ENCODE data around the gene MYCN.

MYCN gene

DNA sequence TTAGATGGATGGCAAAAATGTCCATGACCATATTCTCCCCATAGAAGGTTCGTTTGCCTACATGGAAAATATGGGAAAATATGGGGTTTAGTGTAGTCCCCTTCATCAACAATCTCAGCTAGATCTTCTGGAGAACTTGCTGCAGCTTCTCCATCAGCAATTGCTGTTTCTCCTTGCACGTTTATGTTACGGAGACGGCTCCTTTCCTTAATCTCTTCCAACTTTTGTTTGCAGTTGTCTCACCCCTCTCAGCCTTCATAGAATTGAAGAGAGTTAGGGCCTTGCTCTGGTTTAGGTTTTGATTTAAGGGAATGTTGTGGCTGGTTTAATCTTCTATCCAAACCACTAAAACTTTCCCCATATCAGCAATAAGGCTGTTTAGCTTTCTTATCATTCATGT is 28.9 kb downstream of the MYCN start:
- Histone ChIP-seq H3K4me3 (ENCODE audit: severe bottlenecking) (no peak overlapping the region), H3K27me3 (ENCODE audit: insufficient read depth, poor library complexity, severe bottlenecking) (no peaks in the 10 kb centered on the region), H3K36me3 (ENCODE audit: low read depth) (no peaks in the 10 kb centered on the region), H3K9me3 (ENCODE audit: severe bottlenecking) (no peaks in the 10 kb centered on the region), H3K4me1 (ENCODE audit: insufficient read depth, poor library complexity, severe bottlenecking) (no peaks in the 10 kb centered on the region), H3K27ac (ENCODE audit: poor library complexity, severe bottlenecking) (no peak overlapping the region)
- DNase-seq (ENCODE audit: low spot score) (no peak), ATAC-seq (ENCODE audit: low read depth) (no peak)
- no peak for TF ChIP-seq CTCF (IDR thresholded peaks at IDR 0.05; ENCODE audit: poor library complexity, severe bottlenecking)

GRCh38 chr2:15970701-15971100 is 30.4 kb downstream of the MYCN start:
- no peak for ATAC-seq (ENCODE audit: low read depth)
- no peak overlapping the region for H3K4me3 ChIP-seq (ENCODE audit: severe bottlenecking)
- H3K27me3 ChIP-seq (ENCODE audit: insufficient read depth, poor library complexity, severe bottlenecking), result no peaks in the 10 kb centered on the region
- H3K9me3 ChIP-seq (ENCODE audit: severe bottlenecking), result no peaks in the 10 kb centered on the region
- TF ChIP-seq CTCF (IDR thresholded peaks at IDR 0.05; ENCODE audit: poor library complexity, severe bottlenecking), result no peak
- H3K4me1 ChIP-seq (ENCODE audit: insufficient read depth, poor library complexity, severe bottlenecking), result no peaks in the 10 kb centered on the region
- H3K36me3 ChIP-seq (ENCODE audit: low read depth), result no peaks in the 10 kb centered on the region
- no peak for DNase-seq (ENCODE audit: low spot score)
- H3K27ac ChIP-seq (ENCODE audit: poor library complexity, severe bottlenecking), result no peak overlapping the region

- no peaks in the 10 kb centered on the region for H3K4me1 ChIP-seq (ENCODE audit: insufficient read depth, poor library complexity, severe bottlenecking)
- H3K9me3 ChIP-seq (ENCODE audit: severe bottlenecking), result no peaks in the 10 kb centered on the region
- no peak for ATAC-seq (ENCODE audit: low read depth)
- H3K36me3 ChIP-seq (ENCODE audit: low read depth), result no peaks in the 10 kb centered on the region
- no peak overlapping the region for H3K4me3 ChIP-seq (ENCODE audit: severe bottlenecking)
- no peaks in the 10 kb centered on the region for H3K27me3 ChIP-seq (ENCODE audit: insufficient read depth, poor library complexity, severe bottlenecking)
- TF ChIP-seq CTCF (IDR thresholded peaks at IDR 0.05; ENCODE audit: poor library complexity, severe bottlenecking), result no peak
- DNase-seq (ENCODE audit: low spot score), result no peak
- H3K27ac ChIP-seq (ENCODE audit: poor library complexity, severe bottlenecking), result no peak overlapping the region
Measured at GRCh38 chr2:15971351-15971750, 31.0 kb downstream of the MYCN start.

DNA sequence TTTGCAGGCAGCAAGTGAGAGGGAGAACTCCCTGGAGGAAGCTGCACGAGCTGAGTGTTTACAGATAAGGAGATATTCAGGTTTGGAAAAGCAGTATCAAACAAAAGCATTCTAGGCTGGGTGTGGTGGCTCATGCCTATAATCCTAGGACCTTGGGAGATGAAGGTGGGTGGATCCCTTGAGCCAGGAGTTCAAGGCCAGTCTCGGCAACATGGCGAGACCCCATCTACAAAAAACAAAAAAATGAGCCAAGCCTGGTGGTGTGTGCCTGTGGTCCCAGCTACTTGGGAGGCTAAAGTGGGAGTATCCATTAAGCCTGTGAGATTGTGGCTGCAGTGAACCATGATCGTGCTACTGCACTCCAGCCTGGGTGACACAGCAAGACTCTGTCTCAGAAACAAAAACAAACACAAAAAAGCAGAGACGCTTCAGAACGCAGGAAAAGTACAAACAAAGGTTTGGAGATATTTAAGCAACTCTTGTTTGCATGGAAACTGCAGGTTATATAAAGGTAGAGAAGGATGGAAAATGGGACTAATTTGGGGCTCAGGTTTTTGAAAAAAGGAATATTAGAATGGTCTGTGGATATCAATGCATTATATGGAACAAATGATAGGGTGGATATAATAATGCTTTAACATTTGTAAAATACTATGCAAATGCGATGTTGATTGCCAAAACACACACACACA is 31.6 kb downstream of the MYCN start:
- no peaks in the 10 kb centered on the region for H3K4me1 ChIP-seq (ENCODE audit: insufficient read depth, poor library complexity, severe bottlenecking)
- H3K9me3 ChIP-seq (ENCODE audit: severe bottlenecking), result no peaks in the 10 kb centered on the region
- TF ChIP-seq CTCF (IDR thresholded peaks at IDR 0.05; ENCODE audit: poor library complexity, severe bottlenecking), result no peak
- no peak overlapping the region for H3K4me3 ChIP-seq (ENCODE audit: severe bottlenecking)
- DNase-seq (ENCODE audit: low spot score), result no peak
- H3K27me3 ChIP-seq (ENCODE audit: insufficient read depth, poor library complexity, severe bottlenecking), result no peaks in the 10 kb centered on the region
- no peak overlapping the region for H3K27ac ChIP-seq (ENCODE audit: poor library complexity, severe bottlenecking)
- H3K36me3 ChIP-seq (ENCODE audit: low read depth), result no peaks in the 10 kb centered on the region
- ATAC-seq (ENCODE audit: low read depth), result no peak
